ENCODE results near the gene EIF4G2. TPM values are rescaled to one million over a fixed set of nuclear protein-coding genes. Genes with fewer than 3 reads are reported as not detected.
A peak's percentile ranks its signal among the peaks of the same experiment; 100 is the strongest.

The EIF4G2 gene
- total RNA-seq, 4 donors from 2014 or later = 218 to 274 (median 249) TPM

DNA sequence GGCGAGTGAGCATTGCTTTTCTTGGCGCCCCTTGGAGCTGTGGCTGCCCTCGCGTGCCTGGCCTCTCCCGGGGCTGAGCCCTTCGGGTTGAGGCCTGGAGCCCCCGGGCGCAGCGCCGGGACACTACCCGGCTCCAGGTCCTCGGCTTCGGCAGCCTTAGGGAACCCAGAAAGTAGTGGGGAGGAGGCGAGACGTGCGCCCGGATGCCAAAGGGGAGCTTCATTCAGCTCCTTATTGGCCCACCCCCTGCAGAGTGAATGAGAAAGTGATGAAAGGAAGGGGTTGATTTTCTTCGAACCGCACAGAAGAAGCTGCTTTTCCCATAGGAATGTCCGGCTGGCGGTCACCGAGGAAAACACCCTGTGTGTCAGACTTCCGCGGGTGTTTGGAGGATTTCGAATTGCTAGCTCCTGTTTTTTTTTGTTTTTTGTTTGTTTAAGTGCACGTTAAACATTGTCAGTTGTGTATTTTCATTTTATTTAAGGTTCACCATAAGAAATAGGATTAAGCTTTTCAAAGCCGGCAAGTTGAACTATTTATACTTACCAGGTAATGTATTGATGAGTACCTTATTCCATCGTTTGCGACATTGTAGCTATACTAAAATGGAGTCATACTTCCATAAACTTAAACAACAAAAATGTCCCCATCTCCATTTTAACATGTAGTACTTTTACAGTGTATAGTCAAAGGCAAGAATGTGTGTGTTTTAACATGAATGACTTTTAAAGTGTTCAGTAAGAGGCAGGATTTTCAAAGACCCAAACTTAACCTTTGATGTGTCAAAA is 841 bp upstream of the EIF4G2 start:
- 1 to 2% methylated on average over 26 to 28 of the region's 29 CpGs for WGBS, 2 donors
- TF ChIP-seq POLR2A (IDR thresholded peaks at IDR 0.05) (no peak), EP300 (IDR thresholded peaks at IDR 0.05) (no peak), CTCF (IDR thresholded peaks at IDR 0.05) (no peak)
- H3K27ac ChIP-seq = peak overlapping the region; percentile 75 to 100 (median 99)
- H3K4me1 ChIP-seq = peaks cover 0 to 34% (median 21%) of the 10 kb centered on the region in 4 donors
- peak; percentile 15 to 34 for DNase-seq (ENCODE audit: low spot score in 2 of 2)
- H3K36me3 ChIP-seq = peaks cover 0 to 24% (median 21%) of the 10 kb centered on the region in 3 donors
- peak overlapping the region; percentile 83 to 99 (median 94) for H3K4me3 ChIP-seq
- no peaks in the 10 kb centered on the region for H3K27me3 ChIP-seq
- no peaks in the 10 kb centered on the region for H3K9me3 ChIP-seq

- no peak for TF ChIP-seq POLR2A (IDR thresholded peaks at IDR 0.05)
- TF ChIP-seq CTCF (IDR thresholded peaks at IDR 0.05) = no peak
- no peak for TF ChIP-seq EP300 (IDR thresholded peaks at IDR 0.05)
- peak overlapping the region; percentile 83 to 99 (median 94) for H3K4me3 ChIP-seq
- peaks cover 0 to 43% (median 21%) of the 10 kb centered on the region in 4 donors for H3K4me1 ChIP-seq
- 1 to 2% methylated on average over 19 to 36 of the region's 36 CpGs for WGBS, 2 donors
- H3K27ac ChIP-seq = peak overlapping the region; percentile 97 to 100 (median 99)
- H3K9me3 ChIP-seq = no peaks in the 10 kb centered on the region
- H3K27me3 ChIP-seq = no peaks in the 10 kb centered on the region
- DNase-seq (ENCODE audit: low spot score in 2 of 2) = peak in 1 of 2 donors; percentile 14
- peaks cover 0 to 37% (median 35%) of the 10 kb centered on the region in 3 donors for H3K36me3 ChIP-seq
Measured at GRCh38 chr11:10808235-10808552, 532 bp downstream of the EIF4G2 start.

- H3K4me1 ChIP-seq = peaks cover 0 to 43% (median 21%) of the 10 kb centered on the region in 4 donors
Measured at GRCh38 chr11:10807493-10808234, 1.1 kb downstream of the EIF4G2 start.

GRCh38 chr11:10806206-10806605 is 2.5 kb downstream of the EIF4G2 start:
- TF ChIP-seq CTCF (IDR thresholded peaks at IDR 0.05) = no peak
- TF ChIP-seq POLR2A (IDR thresholded peaks at IDR 0.05) = no peak
- no peak for TF ChIP-seq EP300 (IDR thresholded peaks at IDR 0.05)
- Histone ChIP-seq H3K36me3 (peaks cover 5 to 57% (median 50%) of the 10 kb centered on the region in 3 donors), H3K27me3 (no peaks in the 10 kb centered on the region), H3K4me3 (peak overlapping the region in 1 of 4 donors; percentile 94), H3K4me1 (peaks cover 0 to 43% (median 21%) of the 10 kb centered on the region in 4 donors), H3K27ac (peak overlapping the region in 1 of 4 donors; percentile 100), H3K9me3 (no peaks in the 10 kb centered on the region)
- 78 to 88% methylated on average over 4 of the region's 4 CpGs for WGBS, 2 donors
- DNase-seq (ENCODE audit: low spot score in 2 of 2) = no peak

More at GRCh38 chr11:10807493-10808234, 1.1 kb downstream of the EIF4G2 start:
- 0 to 1% methylated on average over 27 to 29 of the region's 39 CpGs for WGBS, 2 donors
- Histone ChIP-seq H3K27ac (peak overlapping the region; percentile 97 to 100 (median 99)), H3K4me3 (peak overlapping the region; percentile 83 to 99 (median 94)), H3K9me3 (no peaks in the 10 kb centered on the region), H3K36me3 (peaks cover 0 to 43% (median 39%) of the 10 kb centered on the region in 3 donors), H3K27me3 (no peaks in the 10 kb centered on the region)
- peak; percentile 39 to 45 for DNase-seq (ENCODE audit: low spot score in 2 of 2)
- TF ChIP-seq CTCF (IDR thresholded peaks at IDR 0.05) (no peak), EP300 (IDR thresholded peaks at IDR 0.05) (peak in 1 of 2 donors; percentile 17)

All from tibial nerve (tissue), 4 donors.